ENCODE data around the gene GATA2. TPM values are rescaled to one million over a fixed set of nuclear protein-coding genes. Genes with fewer than 3 reads are reported as not detected.

Gene GATA2
- 15.6 TPM for total RNA-seq
- long read RNA-seq, partial matches to known transcripts = 28 of 37 reads
- long read RNA-seq, other reads (novel, unspliced or antisense) = 9 of 37 reads

DNA sequence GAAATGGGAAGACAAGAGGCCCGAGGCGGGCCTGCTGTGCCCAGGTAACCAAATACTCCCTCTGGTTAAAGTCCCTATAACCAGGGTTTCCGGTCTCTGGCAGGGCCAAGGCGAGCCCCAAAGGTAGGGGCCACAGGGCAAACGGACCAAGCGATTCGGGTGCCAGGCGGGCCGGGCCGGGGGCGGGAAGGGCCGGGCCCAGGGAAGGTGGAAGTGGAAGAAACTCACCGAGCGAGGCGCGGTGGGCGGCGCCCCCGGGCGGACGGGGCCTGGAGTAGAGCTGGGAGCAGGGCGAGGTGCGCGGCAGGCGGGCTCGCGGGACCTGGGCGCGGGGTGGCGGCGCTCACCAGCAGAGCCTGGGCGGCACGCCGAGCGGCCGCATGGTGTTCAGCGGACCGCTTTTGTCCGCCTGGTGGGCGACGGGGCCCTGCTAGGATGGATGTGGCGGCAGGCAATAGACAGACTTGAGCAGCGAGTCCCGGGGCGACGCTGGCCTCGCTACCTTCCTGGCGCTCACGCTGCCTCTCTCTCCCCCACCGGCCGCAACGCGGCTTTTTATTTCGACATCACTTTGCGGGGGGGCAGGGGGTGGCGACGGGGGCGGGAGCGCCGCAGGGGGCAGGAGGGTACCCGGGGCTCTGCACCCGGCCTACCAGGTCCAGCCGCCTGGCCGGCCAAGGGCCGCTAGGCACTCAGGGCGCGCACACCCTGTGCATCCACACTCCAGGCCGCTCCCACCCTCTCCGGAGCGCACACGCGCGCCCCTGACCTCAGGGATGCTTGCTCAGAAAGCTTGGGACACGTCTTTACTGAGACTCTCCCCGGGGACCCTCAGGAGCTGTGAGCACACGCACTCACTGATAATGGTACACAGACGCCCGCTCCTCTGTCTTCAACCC lies at the start of gene GATA2:
Gene GATA2, minus strand, starts transcription at position 531 of the 899 bp plus-strand sequence. CDS start 6,170 bp downstream, outside the sequence.
- intact Hi-C loops (cut with DNase I) = no loop called here
- DNase-seq (ENCODE audit: low spot score) = peak; percentile 70

DNA sequence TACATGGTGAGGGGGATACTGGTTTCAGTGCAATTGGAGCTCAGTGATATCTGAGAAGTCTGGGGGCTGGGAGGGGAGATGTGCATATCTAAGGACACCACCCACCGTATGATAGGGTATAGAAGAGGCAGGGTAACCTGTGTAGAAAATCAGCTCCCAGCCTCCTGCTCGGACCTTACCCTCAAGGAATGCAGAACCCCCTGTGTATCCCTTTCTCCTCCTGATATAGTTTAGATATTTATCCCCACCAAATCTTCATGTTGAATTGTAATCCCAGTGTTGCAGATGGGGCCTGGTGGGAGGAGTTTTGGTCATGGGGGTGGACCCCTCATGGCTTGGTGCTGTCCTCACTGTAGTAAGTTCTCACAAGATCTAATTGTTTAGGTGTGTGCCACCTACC lies 48.2 kb upstream of the GATA2 start:
- intact Hi-C loops (cut with DNase I) = no loop called here
- no peak for DNase-seq (ENCODE audit: low spot score)

GRCh38 chr3:128539376-128539775 lies 46.4 kb upstream of the GATA2 start:
- DNase-seq (ENCODE audit: low spot score) = no peak
- intact Hi-C loops (cut with DNase I) = no loop called here

DNA sequence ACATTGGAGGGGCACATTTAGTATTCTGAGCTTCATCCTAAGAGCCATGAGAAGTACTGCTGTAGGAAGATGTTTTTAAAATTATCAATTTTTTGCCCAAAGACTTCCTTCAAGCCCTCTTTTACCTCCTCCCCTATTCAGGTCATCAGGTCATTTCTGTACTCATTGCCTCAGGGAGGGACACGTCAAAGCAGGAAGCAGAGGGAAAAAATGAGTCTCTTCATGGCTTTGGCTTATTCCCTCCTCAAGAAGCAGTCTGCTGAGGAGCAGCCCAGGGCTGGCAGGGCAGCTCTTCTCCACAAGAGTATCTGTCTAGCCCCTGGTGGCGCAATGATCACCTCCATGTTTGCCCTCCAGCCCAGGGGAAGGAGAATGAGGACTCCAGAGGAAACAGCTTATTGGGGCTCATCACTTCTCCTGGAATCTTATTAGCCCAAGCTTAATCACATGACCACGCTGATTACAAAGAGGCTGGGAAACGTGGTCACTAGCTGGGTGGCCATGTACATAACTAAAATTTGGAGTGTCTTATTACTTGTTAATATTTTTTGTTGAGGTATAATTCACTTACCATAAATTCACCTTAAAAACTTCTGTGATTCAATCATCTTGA lies 44.2 kb upstream of the GATA2 start:
- intact Hi-C loops (cut with DNase I) = no loop called here
- DNase-seq (ENCODE audit: low spot score) = no peak

DNA sequence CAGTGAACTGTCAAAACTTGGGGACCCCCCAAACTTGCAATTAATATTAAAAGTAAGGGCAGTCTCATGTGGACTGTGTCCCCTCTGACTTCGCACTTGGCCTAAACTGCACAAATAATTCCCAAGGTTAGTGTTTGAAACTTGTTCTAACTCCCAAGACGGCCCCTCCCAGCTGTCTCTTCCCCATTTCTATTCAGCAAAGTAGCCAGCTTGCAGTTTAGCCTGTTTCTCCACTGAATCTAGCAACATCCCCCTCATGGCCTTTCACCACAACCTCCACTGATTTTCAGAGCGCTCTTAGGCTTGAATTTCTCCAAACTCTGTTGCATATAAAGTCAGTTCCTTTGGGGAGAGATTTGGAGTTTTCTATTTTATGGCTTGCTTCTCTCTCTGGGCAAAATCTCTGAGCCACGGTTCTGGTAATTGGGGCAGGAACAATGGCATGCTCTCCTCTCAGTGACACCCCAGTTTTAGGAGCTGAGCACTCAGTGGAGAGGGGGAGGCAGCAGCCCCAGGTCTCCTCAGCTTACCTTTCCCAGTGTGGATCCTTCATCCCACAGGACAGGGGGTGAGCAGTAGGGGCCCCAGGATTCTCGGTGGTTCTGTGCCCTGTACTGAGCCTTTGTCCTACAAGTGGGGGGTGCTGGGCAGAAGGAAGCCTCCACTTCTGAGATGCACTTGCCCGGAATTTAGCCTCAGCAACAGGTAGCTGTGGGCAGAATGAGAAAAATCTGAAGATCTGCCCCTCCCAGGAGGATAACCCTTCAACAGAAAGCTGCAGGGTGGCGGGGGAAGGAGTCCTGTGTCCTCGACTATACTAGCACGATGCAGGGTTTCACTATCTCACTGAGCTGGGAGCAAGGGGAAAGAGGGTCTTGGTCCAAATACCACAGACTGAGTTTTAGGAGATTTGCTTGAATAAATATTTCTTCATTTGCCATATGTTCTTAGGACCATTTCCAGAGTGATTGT lies 39.3 kb upstream of the GATA2 start:
- intact Hi-C loops (cut with DNase I) = no loop called here
- no peak for DNase-seq (ENCODE audit: low spot score)

GRCh38 chr3:128524374-128525299 lies 31.6 kb upstream of the GATA2 start:
- intact Hi-C loops (cut with DNase I) = no loop called here
- DNase-seq (ENCODE audit: low spot score) = no peak

DNA sequence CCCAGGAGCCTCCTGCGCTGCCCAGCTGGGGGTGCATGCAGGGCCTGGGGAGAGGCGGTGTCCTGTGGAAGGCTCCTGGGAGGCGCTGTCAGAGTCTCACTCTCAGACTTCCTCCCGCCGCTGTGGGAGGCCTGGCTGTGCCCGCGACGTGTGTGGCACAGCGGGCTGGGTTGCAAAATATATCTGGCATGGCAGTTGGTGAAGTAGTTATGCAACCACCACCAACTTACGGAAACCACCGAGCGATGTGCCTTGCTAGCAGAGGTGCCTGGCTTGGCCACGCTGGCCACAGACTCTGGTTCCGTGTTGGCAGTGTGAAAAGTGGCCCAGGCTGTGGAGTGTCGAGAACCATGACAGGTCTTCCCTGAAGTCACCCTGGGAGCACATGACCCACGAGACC lies 30.6 kb upstream of the GATA2 start:
- DNase-seq (ENCODE audit: low spot score) = no peak
- intact Hi-C loops (cut with DNase I) = no loop called here

- no peak for DNase-seq (ENCODE audit: low spot score)
- intact Hi-C loops (cut with DNase I) = no loop called here
Observed at GRCh38 chr3:128521715-128522114, 28.7 kb upstream of the GATA2 start.

- DNase-seq (ENCODE audit: low spot score) = no peak
- intact Hi-C loops (cut with DNase I) = no loop called here
Observed at GRCh38 chr3:128518587-128519490, 25.8 kb upstream of the GATA2 start.

DNA sequence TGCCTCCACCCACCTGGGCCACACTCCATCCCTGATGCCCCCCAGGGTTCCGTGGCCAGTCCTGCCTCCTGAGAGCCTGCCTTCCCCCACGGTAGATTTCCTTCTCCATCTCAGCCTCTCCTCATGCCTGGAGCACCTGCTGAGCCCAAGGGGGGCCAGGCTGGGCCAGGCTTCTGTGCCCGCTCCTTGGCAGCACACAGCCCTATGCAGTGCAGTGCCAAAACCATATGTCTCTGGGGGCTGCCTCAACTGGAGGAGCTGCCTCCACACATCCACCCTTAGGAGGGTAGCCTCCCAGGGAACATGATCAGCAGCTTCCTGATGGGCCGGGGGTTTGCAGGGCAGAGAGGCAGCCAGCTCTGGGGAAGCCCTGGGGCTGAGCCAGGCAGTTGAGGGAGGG lies 24.6 kb upstream of the GATA2 start:
- intact Hi-C loops (cut with DNase I) = no loop called here

GRCh38 chr3:128515967-128516366 lies 23.0 kb upstream of the GATA2 start:
- intact Hi-C loops (cut with DNase I) = no loop called here
- no peak for DNase-seq (ENCODE audit: low spot score)

More for the DNA sequence above, 24.6 kb upstream of the GATA2 start:
- DNase-seq (ENCODE audit: low spot score) = no peak

DNA sequence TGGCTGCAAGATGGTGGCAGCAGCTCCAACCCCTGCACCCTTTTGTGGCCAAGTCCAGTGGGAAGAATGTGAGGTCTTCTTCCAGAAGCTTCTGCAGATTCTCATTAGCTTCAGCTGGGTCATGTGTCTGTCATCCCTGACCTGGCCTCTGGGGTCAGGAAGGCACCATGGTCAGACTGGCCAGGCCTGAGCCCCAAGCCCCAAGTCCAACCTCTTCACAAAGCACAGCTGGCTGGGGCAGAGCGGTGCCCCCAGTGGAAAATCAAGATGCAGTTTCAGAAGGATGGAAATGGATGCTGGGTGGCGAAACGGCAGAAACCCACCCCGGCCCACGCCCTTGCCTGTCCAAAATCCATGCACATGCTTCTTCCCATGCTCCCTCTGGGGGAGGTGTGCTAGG lies 15.9 kb upstream of the GATA2 start:
- no peak for DNase-seq (ENCODE audit: low spot score)
- intact Hi-C loops (cut with DNase I) = no loop called here

GRCh38 chr3:128506754-128507153 lies 13.8 kb upstream of the GATA2 start:
- intact Hi-C loops (cut with DNase I) = no loop called here
- DNase-seq (ENCODE audit: low spot score) = no peak

GRCh38 chr3:128505771-128506170 lies 12.8 kb upstream of the GATA2 start:
- intact Hi-C loops (cut with DNase I) = no loop called here
- DNase-seq (ENCODE audit: low spot score) = no peak

GRCh38 chr3:128504963-128505730 lies 12.1 kb upstream of the GATA2 start:
- no peak for DNase-seq (ENCODE audit: low spot score)
- intact Hi-C loops (cut with DNase I) = no loop called here

GRCh38 chr3:128504533-128504915 lies 11.5 kb upstream of the GATA2 start:
- intact Hi-C loops (cut with DNase I) = no loop called here
- DNase-seq (ENCODE audit: low spot score) = no peak
